Measurements from ENCODE around the gene WNT3A. TPM values are rescaled to one million over a fixed set of nuclear protein-coding genes. Genes with fewer than 3 reads are reported as not detected.

Gene WNT3A
- total and polyA plus RNA-seq, 9 of the 15 experiments (the other 6 are each of a cell fraction or from before 2014, with no cell fraction given) = not detected

DNA sequence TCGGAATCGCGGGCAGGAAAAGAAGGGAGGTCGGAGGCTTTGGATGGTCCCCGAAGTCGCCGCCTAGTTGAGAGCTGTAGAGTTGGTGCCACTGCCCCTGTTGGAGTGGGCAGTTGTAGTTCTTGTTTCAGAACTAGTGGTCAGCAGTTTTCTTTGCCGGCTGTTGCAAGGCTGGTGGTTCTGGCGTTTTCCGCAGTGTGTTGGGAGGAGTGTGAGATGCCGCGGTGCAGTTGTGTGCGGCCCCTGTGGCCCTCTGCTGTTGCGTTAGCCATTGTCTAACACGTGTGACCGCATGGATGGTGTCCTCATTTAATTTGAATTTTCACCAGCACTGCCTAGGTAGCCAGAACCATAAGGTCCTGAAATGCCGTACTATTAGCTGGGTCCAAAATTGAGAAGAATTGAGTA, 77.1 kb downstream of the WNT3A start (continued):
- TF ChIP-seq SIN3A (IDR thresholded peaks at IDR 0.05; ENCODE audit: borderline replicate concordance in 2 of 2, control insufficient read depth in 1 of 2, low read depth in 2 of 2, low read length in 2 of 2) (peak in 1 of 2 experiments; percentile 52; a peak in 1 of 4 replicates), YY1 (IDR thresholded peaks at IDR 0.05; ENCODE audit: borderline replicate concordance in 1 of 3, control insufficient read depth in 1 of 3, extremely low read depth in 1 of 3, insufficient read depth in 3 of 3, insufficient read length in 1 of 3, insufficient replicate concordance in 2 of 3, low read depth in 1 of 3, low read length in 2 of 3) (peak in 2 of 3 experiments; percentile 19 to 43), PREB (CRISPR knock-in tag; IDR thresholded peaks at IDR 0.05) (peak; percentile 60; the same call in 1 of the 2 replicates), ZBTB7A (IDR thresholded peaks at IDR 0.05; ENCODE audit: borderline replicate concordance, control insufficient read depth, low read depth, low read length) (no peak), DEAF1 (CRISPR knock-in tag; IDR thresholded peaks at IDR 0.05) (no peak), TAF7 (tag; IDR thresholded peaks at IDR 0.05) (no peak), TCF7 (IDR thresholded peaks at IDR 0.05; ENCODE audit: borderline replicate concordance) (no peak), ZNF347 (CRISPR knock-in tag; IDR thresholded peaks at IDR 0.05; ENCODE audit: low read depth) (no peak), CBX1 (IDR thresholded peaks at IDR 0.05; ENCODE audit: low read depth) (0 out of 2 replicates have a peak, but pooled peaks have one; percentile 61), NCOR1 (IDR thresholded peaks at IDR 0.05) (no peak), FOXK2 (conservative IDR thresholded peaks at IDR 0.05 in 1 of 2, IDR thresholded peaks at IDR 0.05 in 1 of 2; ENCODE audit: low read depth in 2 of 2) (peak; percentile 22 to 57; a peak in 2 of 4 replicates), CC2D1A (IDR thresholded peaks at IDR 0.05) (no peak), HCFC1 (IDR thresholded peaks at IDR 0.05; ENCODE audit: low read depth, low read length) (no peak), ZBTB1 (CRISPR knock-in tag; IDR thresholded peaks at IDR 0.05; ENCODE audit: borderline replicate concordance, low read depth) (peak; percentile 20; the same call in 1 of the 2 replicates), PHB2 (IDR thresholded peaks at IDR 0.05; ENCODE audit: low read depth) (no peak), KHSRP (IDR thresholded peaks at IDR 0.05) (no peak), MTA2 (IDR thresholded peaks at IDR 0.05; ENCODE audit: low read depth) (no peak)
- TF ChIP-seq, protein P1, sequence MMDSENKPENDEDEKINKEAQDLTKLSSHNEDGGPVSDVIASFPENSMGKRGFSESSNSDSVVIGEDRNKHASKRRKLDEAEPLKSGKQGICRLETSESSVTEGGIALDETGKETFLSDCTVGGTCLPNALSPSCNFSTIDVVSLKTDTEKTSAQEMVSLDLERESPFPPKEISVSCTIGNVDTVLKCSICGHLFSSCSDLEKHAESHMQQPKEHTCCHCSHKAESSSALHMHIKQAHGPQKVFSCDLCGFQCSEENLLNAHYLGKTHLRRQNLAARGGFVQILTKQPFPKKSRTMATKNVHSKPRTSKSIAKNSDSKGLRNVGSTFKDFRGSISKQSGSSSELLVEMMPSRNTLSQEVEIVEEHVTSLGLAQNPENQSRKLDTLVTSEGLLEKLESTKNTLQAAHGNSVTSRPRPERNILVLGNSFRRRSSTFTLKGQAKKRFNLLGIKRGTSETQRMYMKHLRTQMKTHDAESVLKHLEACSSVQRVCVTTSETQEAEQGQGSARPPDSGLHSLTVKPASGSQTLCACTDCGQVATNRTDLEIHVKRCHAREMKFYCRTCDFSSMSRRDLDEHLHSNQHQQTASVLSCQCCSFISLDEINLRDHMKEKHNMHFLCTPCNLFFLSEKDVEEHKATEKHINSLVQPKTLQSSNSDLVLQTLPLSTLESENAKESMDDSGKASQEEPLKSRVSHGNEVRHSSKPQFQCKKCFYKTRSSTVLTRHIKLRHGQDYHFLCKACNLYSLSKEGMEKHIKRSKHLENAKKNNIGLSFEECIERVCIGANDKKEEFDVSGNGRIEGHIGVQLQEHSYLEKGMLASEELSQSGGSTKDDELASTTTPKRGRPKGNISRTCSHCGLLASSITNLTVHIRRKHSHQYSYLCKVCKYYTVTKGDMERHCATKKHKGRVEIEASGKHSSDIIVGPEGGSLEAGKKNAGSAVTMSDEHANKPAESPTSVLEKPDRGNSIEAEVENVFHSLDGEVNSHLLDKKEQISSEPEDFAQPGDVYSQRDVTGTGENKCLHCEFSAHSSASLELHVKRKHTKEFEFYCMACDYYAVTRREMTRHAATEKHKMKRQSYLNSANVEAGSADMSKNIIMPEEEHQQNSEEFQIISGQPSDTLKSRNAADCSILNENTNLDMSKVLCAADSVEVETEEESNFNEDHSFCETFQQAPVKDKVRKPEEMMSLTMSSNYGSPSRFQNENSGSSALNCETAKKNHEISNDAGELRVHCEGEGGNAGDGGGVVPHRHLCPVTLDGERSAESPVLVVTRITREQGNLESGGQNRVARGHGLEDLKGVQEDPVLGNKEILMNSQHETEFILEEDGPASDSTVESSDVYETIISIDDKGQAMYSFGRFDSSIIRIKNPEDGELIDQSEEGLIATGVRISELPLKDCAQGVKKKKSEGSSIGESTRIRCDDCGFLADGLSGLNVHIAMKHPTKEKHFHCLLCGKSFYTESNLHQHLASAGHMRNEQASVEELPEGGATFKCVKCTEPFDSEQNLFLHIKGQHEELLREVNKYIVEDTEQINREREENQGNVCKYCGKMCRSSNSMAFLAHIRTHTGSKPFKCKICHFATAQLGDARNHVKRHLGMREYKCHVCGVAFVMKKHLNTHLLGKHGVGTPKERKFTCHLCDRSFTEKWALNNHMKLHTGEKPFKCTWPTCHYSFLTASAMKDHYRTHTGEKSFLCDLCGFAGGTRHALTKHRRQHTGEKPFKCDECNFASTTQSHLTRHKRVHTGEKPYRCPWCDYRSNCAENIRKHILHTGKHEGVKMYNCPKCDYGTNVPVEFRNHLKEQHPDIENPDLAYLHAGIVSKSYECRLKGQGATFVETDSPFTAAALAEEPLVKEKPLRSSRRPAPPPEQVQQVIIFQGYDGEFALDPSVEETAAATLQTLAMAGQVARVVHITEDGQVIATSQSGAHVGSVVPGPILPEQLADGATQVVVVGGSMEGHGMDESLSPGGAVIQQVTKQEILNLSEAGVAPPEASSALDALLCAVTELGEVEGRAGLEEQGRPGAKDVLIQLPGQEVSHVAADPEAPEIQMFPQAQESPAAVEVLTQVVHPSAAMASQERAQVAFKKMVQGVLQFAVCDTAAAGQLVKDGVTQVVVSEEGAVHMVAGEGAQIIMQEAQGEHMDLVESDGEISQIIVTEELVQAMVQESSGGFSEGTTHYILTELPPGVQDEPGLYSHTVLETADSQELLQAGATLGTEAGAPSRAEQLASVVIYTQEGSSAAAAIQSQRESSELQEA (IDR thresholded peaks at IDR 0.05; ENCODE audit: low read depth) = 0 out of 2 replicates have a peak, but pooled peaks have one; percentile 27
